KMS-11 (cell line): Measurements from ENCODE around the gene GPHN.

Experiments
- H2AFZ ChIP-seq: fragments of 200-600 bp; sonication (generic); 2 replicates; pipeline ENCODE4 v1.6.1; 2016; ENCODE audit warnings: antibody characterized with exemption, mixed run types, low read depth
- H3K27ac ChIP-seq: fragments of 200-600 bp; sonication (generic); 2 replicates; pipeline ENCODE4 v1.6.1; 2016; ENCODE audit warnings: mild to moderate bottlenecking, mixed run types
- H3K27me3 ChIP-seq: fragments of 200-600 bp; sonication (generic); 2 replicates; pipeline ENCODE4 v1.6.1; 2017; ENCODE audit warnings: mild to moderate bottlenecking, low read depth, mixed run types, moderate library complexity; ENCODE audit not compliant: insufficient read depth
- H3K36me3 ChIP-seq: fragments of 200-600 bp; sonication (generic); 2 replicates; pipeline ENCODE4 v1.6.1; 2017; ENCODE audit warnings: mild to moderate bottlenecking, mixed run types; ENCODE audit not compliant: insufficient read depth
- H3K4me1 ChIP-seq: fragments of 200-600 bp; sonication (generic); 2 replicates; pipeline ENCODE4 v1.6.1; 2016; ENCODE audit warnings: mild to moderate bottlenecking, low read depth, mixed run types; ENCODE audit not compliant: poor library complexity, severe bottlenecking
- H3K4me2 ChIP-seq: fragments of 200-600 bp; sonication (generic); 2 replicates; pipeline ENCODE4 v1.7.0; 2016; ENCODE audit warnings: mild to moderate bottlenecking, mixed run types
- H3K4me3 ChIP-seq: fragments of 200-600 bp; sonication (generic); IDR thresholded peaks from 2 replicates; pipeline ENCODE4 v1.6.1; 2017; ENCODE audit warnings: low read depth, low read length, mixed read lengths; ENCODE audit not compliant: insufficient read depth
- H3K79me2 ChIP-seq: fragments of 200-600 bp; sonication (generic); 2 replicates; pipeline ENCODE4 v1.6.1; 2016; ENCODE audit warnings: low read depth, mixed run types; ENCODE audit not compliant: insufficient read depth
- H3K9ac ChIP-seq: fragments of 200-600 bp; sonication (generic); 2 replicates; pipeline ENCODE4 v1.6.1; 2016; ENCODE audit warnings: mild to moderate bottlenecking, mixed run types
- H4K20me1 ChIP-seq: fragments of 200-600 bp; sonication (generic); 2 replicates; pipeline ENCODE4 v1.6.1; 2016; ENCODE audit warnings: mild to moderate bottlenecking, mixed run types; ENCODE audit not compliant: insufficient read depth
- TF ChIP-seq, protein P1 (sequence below): fragments of 200-600 bp; sonication (generic); conservative IDR thresholded peaks from 2 replicates; pipeline ENCODE4 v1.6.1; 2017; ENCODE audit warnings: low read depth, mild to moderate bottlenecking, antibody characterized with exemption, low read length, moderate library complexity, mixed read lengths

The GPHN gene

DNA sequence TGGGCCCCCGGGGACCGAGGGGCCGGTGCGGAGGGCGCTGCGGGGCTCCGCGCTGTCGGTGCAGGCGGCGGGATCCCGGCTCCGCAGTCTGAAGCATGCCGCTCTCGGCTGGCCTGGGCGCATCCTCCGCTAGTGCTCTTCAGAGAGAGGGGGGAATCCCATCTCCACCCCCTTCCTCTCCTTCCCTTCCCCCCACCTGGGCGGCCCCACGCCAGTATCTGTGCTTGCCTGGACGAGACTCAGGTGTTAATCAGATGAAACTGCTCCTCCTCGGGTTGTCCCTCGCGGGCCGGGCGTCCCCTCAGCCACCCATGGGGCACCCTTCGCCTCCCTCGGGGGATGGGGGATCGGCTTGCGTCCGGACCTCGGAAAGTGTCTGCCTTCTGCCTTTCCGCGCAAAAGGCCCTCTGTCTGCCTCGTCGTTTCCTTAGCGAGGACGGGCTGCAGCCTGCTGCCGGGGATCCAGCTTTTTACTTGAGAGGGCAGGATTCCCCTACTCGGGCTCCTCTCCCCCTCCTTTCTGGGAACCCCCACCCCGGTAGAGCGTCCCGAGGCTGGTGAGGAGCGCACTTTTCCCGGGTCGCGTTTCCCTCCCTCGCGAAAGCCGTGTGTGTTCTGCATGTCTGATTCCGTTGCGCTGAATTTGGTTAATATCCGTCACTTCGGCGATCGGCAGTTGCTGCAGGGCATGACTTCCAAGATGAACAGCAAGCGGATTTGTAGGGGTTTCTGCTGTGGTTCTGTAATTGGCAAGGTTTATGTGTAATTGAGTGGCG lies 1.1 kb downstream of the GPHN start:
- H2AFZ ChIP-seq, result peak overlapping the region; percentile 66

DNA sequence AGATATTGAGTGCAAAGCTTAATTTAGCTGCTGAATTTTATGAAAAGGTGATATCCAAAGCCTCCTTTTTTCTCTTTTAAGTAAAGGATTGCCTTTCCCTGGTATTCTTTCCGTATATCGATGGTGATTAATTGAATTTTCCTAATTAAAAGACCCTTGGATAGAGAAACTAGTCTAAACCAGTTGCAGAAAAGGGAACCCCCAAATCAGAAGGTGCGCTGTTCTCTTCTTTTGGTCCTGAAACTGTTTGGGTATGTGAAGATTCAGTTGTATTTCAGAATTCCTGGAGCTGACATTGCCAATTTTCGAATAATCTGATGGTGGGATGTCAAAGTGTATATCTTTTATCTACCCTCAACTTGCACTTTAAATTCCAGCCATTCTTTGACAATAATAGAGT lies 1.9 kb downstream of the GPHN start:
- H3K27ac ChIP-seq, result no peak overlapping the region
- no peak overlapping the region for H3K4me3 ChIP-seq
- no peak overlapping the region; the same call in 1 of the 2 replicates for H3K9ac ChIP-seq
- TF ChIP-seq, protein P1, sequence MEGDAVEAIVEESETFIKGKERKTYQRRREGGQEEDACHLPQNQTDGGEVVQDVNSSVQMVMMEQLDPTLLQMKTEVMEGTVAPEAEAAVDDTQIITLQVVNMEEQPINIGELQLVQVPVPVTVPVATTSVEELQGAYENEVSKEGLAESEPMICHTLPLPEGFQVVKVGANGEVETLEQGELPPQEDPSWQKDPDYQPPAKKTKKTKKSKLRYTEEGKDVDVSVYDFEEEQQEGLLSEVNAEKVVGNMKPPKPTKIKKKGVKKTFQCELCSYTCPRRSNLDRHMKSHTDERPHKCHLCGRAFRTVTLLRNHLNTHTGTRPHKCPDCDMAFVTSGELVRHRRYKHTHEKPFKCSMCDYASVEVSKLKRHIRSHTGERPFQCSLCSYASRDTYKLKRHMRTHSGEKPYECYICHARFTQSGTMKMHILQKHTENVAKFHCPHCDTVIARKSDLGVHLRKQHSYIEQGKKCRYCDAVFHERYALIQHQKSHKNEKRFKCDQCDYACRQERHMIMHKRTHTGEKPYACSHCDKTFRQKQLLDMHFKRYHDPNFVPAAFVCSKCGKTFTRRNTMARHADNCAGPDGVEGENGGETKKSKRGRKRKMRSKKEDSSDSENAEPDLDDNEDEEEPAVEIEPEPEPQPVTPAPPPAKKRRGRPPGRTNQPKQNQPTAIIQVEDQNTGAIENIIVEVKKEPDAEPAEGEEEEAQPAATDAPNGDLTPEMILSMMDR, result no peak
- peaks cover 56% of the 10 kb centered on the region; the same call in 1 of the 2 replicates for H3K79me2 ChIP-seq
- H2AFZ ChIP-seq, result no peak overlapping the region
- no peaks in the 10 kb centered on the region for H3K27me3 ChIP-seq
- H4K20me1 ChIP-seq, result no peaks in the 10 kb centered on the region
- H3K4me1 ChIP-seq, result peaks cover 46% of the 10 kb centered on the region
- H3K4me2 ChIP-seq, result peak overlapping the region; percentile 36
- H3K36me3 ChIP-seq, result no peaks in the 10 kb centered on the region

More for the DNA sequence above, 1.1 kb downstream of the GPHN start:
- no peaks in the 10 kb centered on the region for H3K27me3 ChIP-seq
- TF ChIP-seq, protein P1, result no peak
- peak overlapping the region; percentile 66; the same call in 1 of the 2 replicates for H3K9ac ChIP-seq
- peaks cover 48% of the 10 kb centered on the region; the same call in 1 of the 2 replicates for H3K79me2 ChIP-seq
- H3K4me2 ChIP-seq, result peak overlapping the region; percentile 36
- H3K36me3 ChIP-seq, result no peaks in the 10 kb centered on the region
- peak overlapping the region; percentile 92 for H3K27ac ChIP-seq
- H4K20me1 ChIP-seq, result no peaks in the 10 kb centered on the region
- H3K4me3 ChIP-seq, result no peak overlapping the region
- peaks cover 45% of the 10 kb centered on the region for H3K4me1 ChIP-seq

DNA sequence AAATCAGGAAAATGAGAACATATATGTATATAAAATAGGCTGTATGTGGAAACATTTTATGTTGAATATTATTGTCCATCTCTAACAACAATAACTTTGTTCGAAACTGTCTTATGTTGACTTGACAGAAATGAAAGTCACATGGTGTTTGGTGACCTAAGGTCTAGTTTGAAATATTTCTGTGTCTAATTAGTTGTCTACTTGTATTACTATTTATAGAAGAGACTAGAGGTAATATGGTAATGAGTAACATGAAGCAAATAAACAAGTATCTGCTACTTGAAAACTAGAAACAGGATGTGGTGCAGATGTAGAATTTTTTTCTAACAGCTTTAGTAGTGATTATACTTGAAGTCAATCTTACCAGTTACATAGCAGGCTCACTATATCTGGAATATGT lies 3.9 kb downstream of the GPHN start:
- no peaks in the 10 kb centered on the region for H3K27me3 ChIP-seq
- H3K9ac ChIP-seq, result no peak overlapping the region
- peaks cover 68% of the 10 kb centered on the region; the same call in 1 of the 2 replicates for H3K79me2 ChIP-seq
- H3K36me3 ChIP-seq, result no peaks in the 10 kb centered on the region
- H3K4me1 ChIP-seq, result peaks cover 42% of the 10 kb centered on the region
- H3K4me2 ChIP-seq, result peak overlapping the region; percentile 33
- no peak overlapping the region for H3K27ac ChIP-seq
- H3K4me3 ChIP-seq, result no peak overlapping the region
- no peaks in the 10 kb centered on the region for H4K20me1 ChIP-seq
- TF ChIP-seq, protein P1, result no peak
- no peak overlapping the region for H2AFZ ChIP-seq

DNA sequence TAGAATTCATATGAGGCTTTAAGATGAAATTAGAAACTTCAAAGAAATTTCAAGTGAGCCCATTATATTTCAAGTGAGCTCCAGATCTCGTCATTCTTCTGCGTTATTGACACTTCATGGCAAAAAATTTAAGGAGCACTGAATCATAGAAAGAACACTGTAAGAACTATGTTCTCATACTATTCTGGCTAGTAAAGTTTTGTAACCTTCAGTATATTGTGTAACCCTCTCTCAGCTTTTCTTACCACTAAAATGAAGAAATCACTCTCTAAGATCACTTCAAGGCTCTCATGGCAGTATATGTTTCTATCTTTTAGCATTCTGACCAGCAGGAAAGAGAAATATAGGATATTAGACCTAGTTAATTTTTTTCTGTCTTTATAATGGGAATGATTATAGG lies 6.3 kb downstream of the GPHN start:
- H3K79me2 ChIP-seq, result peaks cover 65% of the 10 kb centered on the region; the same call in 1 of the 2 replicates
- H4K20me1 ChIP-seq, result no peaks in the 10 kb centered on the region
- H3K27me3 ChIP-seq, result no peaks in the 10 kb centered on the region
- H3K9ac ChIP-seq, result no peak overlapping the region
- no peak overlapping the region for H3K4me2 ChIP-seq
- no peak overlapping the region for H2AFZ ChIP-seq
- H3K4me3 ChIP-seq, result no peak overlapping the region
- TF ChIP-seq, protein P1, result no peak
- H3K27ac ChIP-seq, result no peak overlapping the region
- H3K36me3 ChIP-seq, result no peaks in the 10 kb centered on the region
- peaks cover 42% of the 10 kb centered on the region for H3K4me1 ChIP-seq
